ENCODE measurements around the gene DNAJC13.

DNA sequence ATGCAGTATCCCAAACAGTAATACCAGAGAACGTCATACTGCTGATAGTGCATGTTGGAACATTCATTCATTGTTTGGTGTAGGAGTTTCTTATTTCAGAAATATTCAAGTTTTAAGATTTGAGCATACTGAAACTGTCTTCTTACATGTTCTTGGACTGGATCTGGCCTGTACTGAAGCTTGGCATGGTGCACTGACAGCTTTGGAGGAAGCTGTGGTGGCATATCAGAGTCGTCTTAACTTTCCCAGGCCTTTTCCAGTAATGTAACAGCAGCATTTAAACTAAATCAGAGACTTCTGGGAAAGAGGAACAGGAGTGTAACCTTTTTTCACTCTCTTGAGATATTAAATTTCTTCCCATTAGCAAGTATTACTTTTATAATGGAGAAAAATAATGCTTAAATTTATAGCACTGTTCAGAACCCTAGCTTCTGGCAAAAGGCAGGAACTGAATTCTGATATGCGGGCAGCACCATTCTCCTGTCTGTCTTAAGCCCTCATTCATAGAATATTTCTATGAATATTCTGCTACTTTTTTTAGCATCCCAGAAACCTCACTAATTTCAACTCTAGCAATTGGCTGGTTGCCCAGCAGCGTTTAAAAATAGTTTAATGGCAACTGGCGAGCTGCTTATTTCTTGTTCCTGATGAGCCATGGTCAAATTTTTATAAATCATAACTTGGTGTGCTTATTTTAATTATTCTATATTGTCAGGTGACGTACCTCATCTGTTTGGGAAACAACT is 31.1 kb downstream of the DNAJC13 start:
- TF ChIP-seq POLR2A (IDR thresholded peaks at IDR 0.05) (no peak), EP300 (IDR thresholded peaks at IDR 0.05) (no peak)
- TF ChIP-seq, protein P1, sequence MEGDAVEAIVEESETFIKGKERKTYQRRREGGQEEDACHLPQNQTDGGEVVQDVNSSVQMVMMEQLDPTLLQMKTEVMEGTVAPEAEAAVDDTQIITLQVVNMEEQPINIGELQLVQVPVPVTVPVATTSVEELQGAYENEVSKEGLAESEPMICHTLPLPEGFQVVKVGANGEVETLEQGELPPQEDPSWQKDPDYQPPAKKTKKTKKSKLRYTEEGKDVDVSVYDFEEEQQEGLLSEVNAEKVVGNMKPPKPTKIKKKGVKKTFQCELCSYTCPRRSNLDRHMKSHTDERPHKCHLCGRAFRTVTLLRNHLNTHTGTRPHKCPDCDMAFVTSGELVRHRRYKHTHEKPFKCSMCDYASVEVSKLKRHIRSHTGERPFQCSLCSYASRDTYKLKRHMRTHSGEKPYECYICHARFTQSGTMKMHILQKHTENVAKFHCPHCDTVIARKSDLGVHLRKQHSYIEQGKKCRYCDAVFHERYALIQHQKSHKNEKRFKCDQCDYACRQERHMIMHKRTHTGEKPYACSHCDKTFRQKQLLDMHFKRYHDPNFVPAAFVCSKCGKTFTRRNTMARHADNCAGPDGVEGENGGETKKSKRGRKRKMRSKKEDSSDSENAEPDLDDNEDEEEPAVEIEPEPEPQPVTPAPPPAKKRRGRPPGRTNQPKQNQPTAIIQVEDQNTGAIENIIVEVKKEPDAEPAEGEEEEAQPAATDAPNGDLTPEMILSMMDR (IDR thresholded peaks at IDR 0.05), result no peak

Data from suprapubic skin (tissue), 3 donors.